ENCODE results near the gene PLCB3. TPM values are rescaled to one million over a fixed set of nuclear protein-coding genes. Genes with fewer than 3 reads are reported as not detected.
A peak's percentile ranks its signal among the peaks of the same experiment; 100 is the strongest.
"Not testable (repeated sequence)": the region's sequence is repeated elsewhere in the genome, so short reads cannot be mapped to it uniquely, and the experiment has no call there.

PLCB3 gene
- total RNA-seq, 1 donor from 2014 or later: 25.4 TPM

- no peak for TF ChIP-seq CTCF (IDR thresholded peaks at IDR 0.05; ENCODE audit: insufficient read depth, low read length, poor library complexity, severe bottlenecking)
- Histone ChIP-seq H3K27me3 (ENCODE audit: control insufficient read depth, insufficient read depth, low read length) (no peaks in the 10 kb centered on the region), H3K36me3 (ENCODE audit: control insufficient read depth, insufficient read depth, low read length) (peaks cover 4% of the 10 kb centered on the region), H3K4me3 (ENCODE audit: low read depth, low read length) (no peak overlapping the region)
- DNase-seq (ENCODE audit: low read depth): no peak
Measured at GRCh38 chr11:64314805-64315561, 63.7 kb downstream of the PLCB3 start.

GRCh38 chr11:64315667-64316526 lies 64.6 kb downstream of the PLCB3 start:
- H3K4me3 ChIP-seq (ENCODE audit: low read depth, low read length); DNase-seq (ENCODE audit: low read depth); H3K27me3 ChIP-seq (ENCODE audit: control insufficient read depth, insufficient read depth, low read length): not testable (repeated sequence)

GRCh38 chr11:64316672-64317324 lies 65.5 kb downstream of the PLCB3 start:
- TF ChIP-seq CTCF (IDR thresholded peaks at IDR 0.05; ENCODE audit: insufficient read depth, low read length, poor library complexity, severe bottlenecking): peak; percentile 29
- Histone ChIP-seq H3K4me3 (ENCODE audit: low read depth, low read length) (peak overlapping the region; percentile 71), H3K36me3 (ENCODE audit: control insufficient read depth, insufficient read depth, low read length) (peaks cover 4% of the 10 kb centered on the region), H3K27me3 (ENCODE audit: control insufficient read depth, insufficient read depth, low read length) (no peaks in the 10 kb centered on the region)
- DNase-seq (ENCODE audit: low read depth): no peak

More at GRCh38 chr11:64315667-64316526, 64.6 kb downstream of the PLCB3 start:
- H3K36me3 ChIP-seq (ENCODE audit: control insufficient read depth, insufficient read depth, low read length): not testable (repeated sequence)

- Histone ChIP-seq H3K4me3 (ENCODE audit: low read depth, low read length) (peak within 1 kb of the TSS; percentile 71), H3K36me3 (ENCODE audit: control insufficient read depth, insufficient read depth, low read length) (peaks cover 7% of the 10 kb centered on the region), H3K27me3 (ENCODE audit: control insufficient read depth, insufficient read depth, low read length) (no peaks in the 10 kb centered on the region)
- peak; percentile 100 for DNase-seq (ENCODE audit: low read depth)
- no peak for TF ChIP-seq CTCF (IDR thresholded peaks at IDR 0.05; ENCODE audit: insufficient read depth, low read length, poor library complexity, severe bottlenecking)
Measured at GRCh38 chr11:64317325-64317960, 66.1 kb downstream of the PLCB3 start, which contains the start of gene TRMT112. TSS of gene TRMT112 (minus strand) at chr11:64317559. CDS start at chr11:64317526, 33 bp downstream.

- Histone ChIP-seq H3K27me3 (ENCODE audit: control insufficient read depth, insufficient read depth, low read length) (no peaks in the 10 kb centered on the region), H3K36me3 (ENCODE audit: control insufficient read depth, insufficient read depth, low read length) (peaks cover 7% of the 10 kb centered on the region), H3K4me3 (ENCODE audit: low read depth, low read length) (peak within 1 kb of the TSS; percentile 71)
- DNase-seq (ENCODE audit: low read depth): peak; percentile 83
- TF ChIP-seq CTCF (IDR thresholded peaks at IDR 0.05; ENCODE audit: insufficient read depth, low read length, poor library complexity, severe bottlenecking): no peak
Measured at GRCh38 chr11:64317961-64318765, 66.8 kb downstream of the PLCB3 start, which contains the start of gene PRDX5. TSS of gene PRDX5 (plus strand) at chr11:64318121. CDS start at chr11:64318216, 95 bp downstream.

Other genes starting within 250 kb of the PLCB3 start
- 0.13 and 0.14 TPM in 2 replicates for gene FLRT1, start 215.6 kb upstream of the PLCB3 start, total RNA-seq
- gene MACROD1, start 85.4 kb upstream of the PLCB3 start, total RNA-seq: 12.3 and 23.5 TPM in 2 replicates
- gene STIP1, start 65.4 kb upstream of the PLCB3 start, total RNA-seq: 138 and 148 TPM in 2 replicates
- 0.25 and 2.1 TPM in 2 replicates for gene FERMT3, start 44.8 kb upstream of the PLCB3 start, total RNA-seq
- gene TRPT1, start 25.3 kb upstream of the PLCB3 start, total RNA-seq: 59.8 and 77.1 TPM in 2 replicates
- 50.7 and 61.1 TPM in 2 replicates for gene NUDT22, start 25.3 kb upstream of the PLCB3 start, total RNA-seq
- gene DNAJC4, start 21.0 kb upstream of the PLCB3 start, total RNA-seq: 14.8 and 21.7 TPM in 2 replicates
- 54.7 and 61.4 TPM in 2 replicates for gene VEGFB, start 16.9 kb upstream of the PLCB3 start, total RNA-seq
- gene FKBP2, start 10.4 kb upstream of the PLCB3 start, total RNA-seq: 61.1 and 110 TPM in 2 replicates
- gene PPP1R14B, start 4.6 kb upstream of the PLCB3 start, total RNA-seq: 599 and 634 TPM in 2 replicates
- gene BAD, start 33.1 kb downstream of the PLCB3 start, total RNA-seq: 118 and 153 TPM in 2 replicates
- gene GPR137, start 34.3 kb downstream of the PLCB3 start, total RNA-seq: 21.9 and 44.3 TPM in 2 replicates
- not detected in 2 replicates for gene KCNK4, start 39.8 kb downstream of the PLCB3 start, total RNA-seq
- not detected in 2 replicates for gene CATSPERZ, start 48.8 kb downstream of the PLCB3 start, total RNA-seq
- gene ESRRA, start 54.0 kb downstream of the PLCB3 start, total RNA-seq: 54.3 and 58.8 TPM in 2 replicates
- gene TRMT112, start 66.0 kb downstream of the PLCB3 start, total RNA-seq: 307 and 366 TPM in 2 replicates
- gene PRDX5, start 66.6 kb downstream of the PLCB3 start, total RNA-seq: 489 and 562 TPM in 2 replicates
- 1.3 and 2.3 TPM in 2 replicates for gene CCDC88B, start 88.7 kb downstream of the PLCB3 start, total RNA-seq
- 35.7 and 43.0 TPM in 2 replicates for gene RPS6KA4, start 107.6 kb downstream of the PLCB3 start, total RNA-seq

Data from kidney epithelial cell (primary cell).